ENCODE results near the gene PAGR1. TPM values are rescaled to one million over a fixed set of nuclear protein-coding genes. Genes with fewer than 3 reads are reported as not detected.

PAGR1 gene
- total RNA-seq, 1 experiment from 2014 or later = 60.1 TPM

GRCh38 chr16:29794231-29794710 is 21.7 kb upstream of the PAGR1 start:
- ATAC-seq = no peak
- Mint-ChIP-seq H3K4me3 (no peak overlapping the region), H3K27me3 (ENCODE audit: low read depth) (no peaks in the 10 kb centered on the region), H3K36me3 (peaks cover 46% of the 10 kb centered on the region), H3K9me3 (no peaks in the 10 kb centered on the region), H3K4me1 (peaks cover 21% of the 10 kb centered on the region), H3K27ac (no peak overlapping the region)
- ChIA-PET POLR2A (no interaction called here), CTCF (interaction anchor here (1.3 kb wide), 1 partner anchor 22 kb away, joined by 4 read pairs; the partner anchor contains the start of gene PAGR1)
- no peak for DNase-seq (ENCODE audit: low spot score)
- TF ChIP-seq ELF4 (CRISPR knock-in tag; IDR thresholded peaks at IDR 0.05; ENCODE audit: low read depth) (no peak), OVOL2 (CRISPR knock-in tag; IDR thresholded peaks at IDR 0.05; ENCODE audit: borderline replicate concordance) (no peak), TEAD1 (CRISPR knock-in tag; IDR thresholded peaks at IDR 0.05) (no peak), GTF2I (CRISPR knock-in tag; conservative IDR thresholded peaks at IDR 0.05) (no peak), TP53 (CRISPR knock-in tag; IDR thresholded peaks at IDR 0.05) (no peak), ZNF121 (CRISPR knock-in tag; IDR thresholded peaks at IDR 0.05) (no peak), FOXJ3 (CRISPR knock-in tag; IDR thresholded peaks at IDR 0.05; ENCODE audit: borderline replicate concordance) (no peak), NFYB (CRISPR knock-in tag; conservative IDR thresholded peaks at IDR 0.05; ENCODE audit: low read depth) (no peak), NFATC4 (CRISPR knock-in tag; IDR thresholded peaks at IDR 0.05) (no peak), HMGXB4 (CRISPR knock-in tag; IDR thresholded peaks at IDR 0.05) (no peak), ZNF396 (CRISPR knock-in tag; IDR thresholded peaks at IDR 0.05; ENCODE audit: borderline replicate concordance) (no peak), CREB1 (CRISPR knock-in tag; IDR thresholded peaks at IDR 0.05) (no peak), ZBTB21 (CRISPR knock-in tag; IDR thresholded peaks at IDR 0.05; ENCODE audit: borderline replicate concordance) (no peak), NR3C1 (CRISPR knock-in tag; conservative IDR thresholded peaks at IDR 0.05; ENCODE audit: low read depth) (no peak), RORB (CRISPR knock-in tag; IDR thresholded peaks at IDR 0.05) (no peak), FOXK1 (CRISPR knock-in tag; IDR thresholded peaks at IDR 0.05) (no peak), JUN (CRISPR knock-in tag; IDR thresholded peaks at IDR 0.05) (no peak), CBFB (CRISPR knock-in tag; IDR thresholded peaks at IDR 0.05; ENCODE audit: low read depth) (no peak)
- TF ChIP-seq, protein P1, sequence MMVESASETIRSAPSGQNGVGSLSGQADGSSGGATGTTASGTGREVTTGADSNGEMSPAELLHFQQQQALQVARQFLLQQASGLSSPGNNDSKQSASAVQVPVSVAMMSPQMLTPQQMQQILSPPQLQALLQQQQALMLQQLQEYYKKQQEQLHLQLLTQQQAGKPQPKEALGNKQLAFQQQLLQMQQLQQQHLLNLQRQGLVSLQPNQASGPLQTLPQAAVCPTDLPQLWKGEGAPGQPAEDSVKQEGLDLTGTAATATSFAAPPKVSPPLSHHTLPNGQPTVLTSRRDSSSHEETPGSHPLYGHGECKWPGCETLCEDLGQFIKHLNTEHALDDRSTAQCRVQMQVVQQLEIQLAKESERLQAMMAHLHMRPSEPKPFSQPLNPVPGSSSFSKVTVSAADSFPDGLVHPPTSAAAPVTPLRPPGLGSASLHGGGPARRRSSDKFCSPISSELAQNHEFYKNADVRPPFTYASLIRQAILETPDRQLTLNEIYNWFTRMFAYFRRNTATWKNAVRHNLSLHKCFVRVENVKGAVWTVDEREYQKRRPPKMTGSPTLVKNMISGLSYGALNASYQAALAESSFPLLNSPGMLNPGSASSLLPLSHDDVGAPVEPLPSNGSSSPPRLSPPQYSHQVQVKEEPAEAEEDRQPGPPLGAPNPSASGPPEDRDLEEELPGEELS (CRISPR knock-in tag; IDR thresholded peaks at IDR 0.05) = no peak
- TF ChIP-seq, protein P2, sequence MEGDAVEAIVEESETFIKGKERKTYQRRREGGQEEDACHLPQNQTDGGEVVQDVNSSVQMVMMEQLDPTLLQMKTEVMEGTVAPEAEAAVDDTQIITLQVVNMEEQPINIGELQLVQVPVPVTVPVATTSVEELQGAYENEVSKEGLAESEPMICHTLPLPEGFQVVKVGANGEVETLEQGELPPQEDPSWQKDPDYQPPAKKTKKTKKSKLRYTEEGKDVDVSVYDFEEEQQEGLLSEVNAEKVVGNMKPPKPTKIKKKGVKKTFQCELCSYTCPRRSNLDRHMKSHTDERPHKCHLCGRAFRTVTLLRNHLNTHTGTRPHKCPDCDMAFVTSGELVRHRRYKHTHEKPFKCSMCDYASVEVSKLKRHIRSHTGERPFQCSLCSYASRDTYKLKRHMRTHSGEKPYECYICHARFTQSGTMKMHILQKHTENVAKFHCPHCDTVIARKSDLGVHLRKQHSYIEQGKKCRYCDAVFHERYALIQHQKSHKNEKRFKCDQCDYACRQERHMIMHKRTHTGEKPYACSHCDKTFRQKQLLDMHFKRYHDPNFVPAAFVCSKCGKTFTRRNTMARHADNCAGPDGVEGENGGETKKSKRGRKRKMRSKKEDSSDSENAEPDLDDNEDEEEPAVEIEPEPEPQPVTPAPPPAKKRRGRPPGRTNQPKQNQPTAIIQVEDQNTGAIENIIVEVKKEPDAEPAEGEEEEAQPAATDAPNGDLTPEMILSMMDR (IDR thresholded peaks at IDR 0.05) = no peak

DNA sequence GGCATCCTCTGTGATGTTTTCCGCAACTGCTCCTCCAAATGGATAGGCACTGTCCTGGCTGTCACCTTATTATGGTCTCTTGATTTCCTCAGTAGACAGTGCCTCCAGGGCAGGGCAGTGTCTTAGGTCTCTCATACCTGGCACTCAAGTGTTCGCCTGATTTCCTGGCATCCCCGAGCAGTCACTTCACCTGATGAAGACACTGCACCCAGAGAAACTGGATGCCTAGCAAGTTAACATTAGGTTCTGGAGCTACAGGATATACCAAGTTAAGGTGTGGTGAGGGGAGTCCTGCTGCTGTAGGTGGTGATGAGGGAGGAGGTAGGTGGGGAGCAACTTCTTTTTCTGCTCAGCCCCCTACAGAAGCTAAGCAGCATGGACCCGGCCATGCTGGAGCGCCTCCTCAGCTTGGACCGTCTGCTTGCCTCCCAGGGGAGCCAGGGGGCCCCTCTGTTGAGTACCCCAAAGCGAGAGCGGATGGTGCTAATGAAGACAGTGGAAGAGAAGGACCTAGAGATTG is 13.5 kb upstream of the PAGR1 start:
- Mint-ChIP-seq H3K36me3 (peaks cover 47% of the 10 kb centered on the region), H3K27ac (peak overlapping the region; percentile 90; the same call in 1 of the 2 replicates)

More for the DNA sequence above, 13.5 kb upstream of the PAGR1 start:
- Mint-ChIP-seq H3K4me3 (no peak overlapping the region), H3K27me3 (ENCODE audit: low read depth) (no peaks in the 10 kb centered on the region), H3K4me1 (peaks cover 22% of the 10 kb centered on the region), H3K9me3 (no peaks in the 10 kb centered on the region)
- CTCF ChIA-PET = interaction anchor here (0.7 to 2.8 kb wide), 3 partner anchors 13 to 1098 kb away, joined by 3 to 11 read pairs (median 3); partner anchors contain the start of gene PAGR1
- POLR2A ChIA-PET = interaction anchor here (1.0 to 1.1 kb wide), 2 partner anchors 12 to 13 kb away, joined by 3 to 5 read pairs; partner anchors contain the start of gene PAGR1
- TF ChIP-seq GABPB1 (CRISPR knock-in tag; IDR thresholded peaks at IDR 0.05) (no peak), MLX (CRISPR knock-in tag; IDR thresholded peaks at IDR 0.05) (no peak), ZBTB43 (CRISPR knock-in tag; IDR thresholded peaks at IDR 0.05) (no peak), ZNF121 (CRISPR knock-in tag; IDR thresholded peaks at IDR 0.05) (no peak)
- ATAC-seq (no peak), DNase-seq (ENCODE audit: low spot score) (no peak)
